Measurements from ENCODE around the gene SLC25A25. TPM values are rescaled to one million over a fixed set of nuclear protein-coding genes. Genes with fewer than 3 reads are reported as not detected.

Gene SLC25A25
- total and polyA plus RNA-seq, 2 donors (not counting 3 experiments of a cell fraction or from before 2014, with no cell fraction given): 18.1 to 20.2 TPM

DNA sequence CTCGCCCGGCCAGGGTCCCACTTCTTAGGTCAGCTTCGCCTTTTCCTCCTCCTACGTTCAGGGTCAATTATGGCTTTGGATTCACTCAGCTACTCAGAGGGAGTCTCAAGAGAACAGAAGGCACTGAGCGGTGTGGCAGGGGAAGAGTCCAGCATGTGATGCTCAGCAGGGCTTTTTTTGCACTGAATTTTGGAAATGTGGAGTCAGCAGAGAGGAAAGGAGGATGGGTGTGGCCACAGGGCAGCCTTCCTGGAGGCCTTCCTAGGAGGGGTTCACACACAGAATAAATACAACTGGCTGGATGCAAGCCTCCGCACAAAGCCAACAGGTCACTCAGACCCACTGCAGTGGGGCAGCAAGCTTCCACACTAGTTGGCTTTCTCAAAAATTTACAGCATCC, 5.8 kb upstream of the SLC25A25 start:
- Histone ChIP-seq H4K20me1 (replicated peaks; ENCODE audit: control insufficient read depth, extremely low read depth, insufficient read depth, low read length) (no peaks in the 10 kb centered on the region), H3K79me2 (ENCODE audit: control insufficient read depth, insufficient read depth, low read length) (peaks cover 8% of the 10 kb centered on the region), H3K27ac (ENCODE audit: insufficient read depth, low read depth, low read length) (no peak overlapping the region), H3K9me1 (replicated peaks; ENCODE audit: control insufficient read depth, extremely low read depth, insufficient read depth, low read length) (no peaks in the 10 kb centered on the region), H2AFZ (ENCODE audit: low read depth, low read length) (no peak overlapping the region), H3K4me2 (ENCODE audit: insufficient read depth, low read length) (no peak overlapping the region), H3K4me3 (replicated peaks in 1 of 3; ENCODE audit: insufficient read depth in 1 of 3, low read depth in 1 of 3, low read length in 3 of 3) (no peak overlapping the region), H3K27me3 (ENCODE audit: control insufficient read depth in 2 of 2, insufficient read depth in 2 of 2, low read length in 2 of 2) (no peaks in the 10 kb centered on the region), H3K9ac (replicated peaks; ENCODE audit: extremely low read depth, insufficient read depth, low read length) (no peak overlapping the region), H3K36me3 (ENCODE audit: control insufficient read depth in 2 of 2, extremely low read depth in 1 of 2, insufficient read depth in 2 of 2, low read length in 2 of 2) (no peaks in the 10 kb centered on the region), H3K4me1 (ENCODE audit: control insufficient read depth, extremely low read depth, insufficient read depth, low read length) (peaks cover 14% of the 10 kb centered on the region), H3K9me3 (replicated peaks; ENCODE audit: control insufficient read depth, insufficient read depth, low read length) (no peaks in the 10 kb centered on the region)
- intact Hi-C loops (cut with micrococcal nuclease): no loop called here
- DNase-seq (ENCODE audit: low read depth, low spot score) (no peak), FAIRE-seq (no peak)
- POLR2A ChIA-PET: no interaction called here
- CTCF ChIA-PET: interaction anchor here (1.7 to 1.9 kb wide), 2 partner anchors 55 to 118 kb away, joined by 4 to 9 read pairs; no protein-coding TSS in a partner anchor
- no peak for TF ChIP-seq MYC (IDR thresholded peaks at IDR 0.05; ENCODE audit: low read depth, low read length)
- no peak for TF ChIP-seq JUN (IDR thresholded peaks at IDR 0.05; ENCODE audit: borderline replicate concordance, insufficient read depth, insufficient read length, low read depth)
- TF ChIP-seq, protein P1, sequence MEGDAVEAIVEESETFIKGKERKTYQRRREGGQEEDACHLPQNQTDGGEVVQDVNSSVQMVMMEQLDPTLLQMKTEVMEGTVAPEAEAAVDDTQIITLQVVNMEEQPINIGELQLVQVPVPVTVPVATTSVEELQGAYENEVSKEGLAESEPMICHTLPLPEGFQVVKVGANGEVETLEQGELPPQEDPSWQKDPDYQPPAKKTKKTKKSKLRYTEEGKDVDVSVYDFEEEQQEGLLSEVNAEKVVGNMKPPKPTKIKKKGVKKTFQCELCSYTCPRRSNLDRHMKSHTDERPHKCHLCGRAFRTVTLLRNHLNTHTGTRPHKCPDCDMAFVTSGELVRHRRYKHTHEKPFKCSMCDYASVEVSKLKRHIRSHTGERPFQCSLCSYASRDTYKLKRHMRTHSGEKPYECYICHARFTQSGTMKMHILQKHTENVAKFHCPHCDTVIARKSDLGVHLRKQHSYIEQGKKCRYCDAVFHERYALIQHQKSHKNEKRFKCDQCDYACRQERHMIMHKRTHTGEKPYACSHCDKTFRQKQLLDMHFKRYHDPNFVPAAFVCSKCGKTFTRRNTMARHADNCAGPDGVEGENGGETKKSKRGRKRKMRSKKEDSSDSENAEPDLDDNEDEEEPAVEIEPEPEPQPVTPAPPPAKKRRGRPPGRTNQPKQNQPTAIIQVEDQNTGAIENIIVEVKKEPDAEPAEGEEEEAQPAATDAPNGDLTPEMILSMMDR (IDR thresholded peaks at IDR 0.05; ENCODE audit: extremely low read depth in 1 of 2, insufficient read depth in 1 of 2, low read depth in 1 of 2, low read length in 2 of 2): no peak
- TF ChIP-seq GATA2 (IDR thresholded peaks at IDR 0.05; ENCODE audit: insufficient read depth, insufficient read length, low read depth, low read length): no peak
- BruUV-seq (replicated peaks): no TSS peak
- dilution Hi-C loops (cut with MboI; ENCODE audit: extremely low pct_ligation_motif_present, low sequenced_read_pairs): no loop called here

Data from endothelial cell of umbilical vein (primary cell).